ENCODE measurements around the gene GPSM3.
"Not testable (repeated sequence)": the region's sequence is repeated elsewhere in the genome, so short reads cannot be mapped to it uniquely, and the experiment has no call there.

The GPSM3 gene

GRCh38 chr6:32186151-32186840, 6.1 kb downstream of the GPSM3 start:
- not testable (repeated sequence) for DNase-seq

- peak; percentile 72 for DNase-seq
Measured at GRCh38 chr6:32185681-32186131, 6.7 kb downstream of the GPSM3 start.

- no peak for DNase-seq
Measured at GRCh38 chr6:32184084-32184640, 8.3 kb downstream of the GPSM3 start, which contains the start of gene AGER. Gene AGER, minus strand, starts transcription at chr6:32184253. Its CDS starts 31 bp downstream, at chr6:32184222.

- DNase-seq, result no peak
Measured at GRCh38 chr6:32183483-32184083, 8.9 kb downstream of the GPSM3 start.

GRCh38 chr6:32183030-32183429, 9.4 kb downstream of the GPSM3 start:
- DNase-seq, result no peak

GRCh38 chr6:32182555-32182981, 9.9 kb downstream of the GPSM3 start:
- DNase-seq, result no peak

- DNase-seq, result no peak
Measured at GRCh38 chr6:32181915-32182529, 10.4 kb downstream of the GPSM3 start.

GRCh38 chr6:32181148-32181702, 11.2 kb downstream of the GPSM3 start:
- no peak for DNase-seq

- DNase-seq, result no peak
Measured at GRCh38 chr6:32179766-32180405, 12.6 kb downstream of the GPSM3 start.

GRCh38 chr6:32178547-32179440, 13.6 kb downstream of the GPSM3 start:
- DNase-seq, result no peak

- peak; percentile 97 for DNase-seq
Measured at GRCh38 chr6:32177788-32178546, 14.5 kb downstream of the GPSM3 start, which contains the start of gene RNF5. Gene RNF5, plus strand, starts transcription at chr6:32178405. Its CDS starts 107 bp downstream, at chr6:32178512.

- no peak for DNase-seq
Measured at GRCh38 chr6:32177183-32177787, 15.2 kb downstream of the GPSM3 start.

- no peak for DNase-seq
Measured at GRCh38 chr6:32176476-32177182, 15.8 kb downstream of the GPSM3 start.

- peak; percentile 93 for DNase-seq
Measured at GRCh38 chr6:32175711-32176475, 16.6 kb downstream of the GPSM3 start, which contains the start of gene AGPAT1. Gene AGPAT1, minus strand, starts transcription at chr6:32176084. Its CDS starts 4,588 bp downstream, at chr6:32171496.

GRCh38 chr6:32175322-32175710, 17.1 kb downstream of the GPSM3 start:
- DNase-seq, result no peak

GRCh38 chr6:32174416-32174815, 18.0 kb downstream of the GPSM3 start:
- DNase-seq, result no peak

- no peak for DNase-seq
Measured at GRCh38 chr6:32173051-32173727, 19.3 kb downstream of the GPSM3 start.

- DNase-seq, result no peak
Measured at GRCh38 chr6:32171234-32171633, 21.2 kb downstream of the GPSM3 start.
